Adrenal gland (tissue), 5 donors: Measurements from ENCODE around the gene HYOU1.

Experiments used
- CTCF ChIP-seq, 6 experiments: fragments of 450-650 bp in 4 of 6; fragments of 200-600 bp in 2 of 6; sonication (generic) in 1 of 6; IDR thresholded peaks; 1 replicate in 5 of 6; 2 replicates in 1 of 6; pipeline versions ENCODE4 v1.5.1 to v1.8.0; 2016 to 2021; ENCODE audit warnings: antibody characterized with exemption in 6 of 6, mild to moderate bottlenecking in 2 of 6, moderate library complexity in 1 of 6
- POLR2A ChIP-seq, 2 donors: fragments of 450-650 bp; IDR thresholded peaks; one replicate each; pipeline ENCODE4 v1.6.1; 2017; ENCODE audit warnings: antibody characterized with exemption in 2 of 2, mild to moderate bottlenecking in 2 of 2, moderate library complexity in 1 of 2
- donor health status: DM: no; HTN: no; CAD: no.

DNA sequence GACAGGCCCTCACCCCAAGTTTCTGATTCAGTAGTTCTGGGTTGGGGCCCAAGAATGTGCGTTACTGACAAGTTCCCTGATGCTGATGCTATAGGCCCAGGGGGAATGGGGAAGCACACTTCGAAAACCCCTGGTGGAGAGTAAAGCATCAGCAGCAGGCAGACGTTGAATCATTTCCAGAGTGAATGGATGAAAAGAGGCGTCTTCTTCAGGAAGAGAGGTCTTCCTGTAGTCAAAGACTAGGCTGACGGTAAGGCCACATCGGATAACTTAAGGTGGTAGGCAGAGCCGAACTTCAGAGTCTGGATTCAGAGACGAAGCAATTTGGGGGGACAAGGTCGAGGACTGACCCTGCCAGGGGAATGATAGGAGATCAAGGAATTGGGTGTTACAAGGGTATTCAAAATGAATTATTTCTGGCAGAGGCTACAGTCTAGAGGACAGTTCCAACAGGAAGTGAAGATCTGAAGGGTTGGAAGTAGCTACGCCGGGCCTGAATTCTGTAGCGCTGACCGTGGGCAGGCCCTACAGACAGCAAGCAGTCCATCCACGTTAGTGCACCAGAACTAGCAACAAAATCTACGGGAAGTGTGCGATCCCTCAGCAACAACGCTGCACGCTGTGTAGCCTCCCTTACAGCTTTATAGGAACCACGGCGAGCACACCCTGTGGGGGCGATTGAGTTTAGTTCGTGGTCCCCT is 59.9 kb downstream of the HYOU1 start:
- TF ChIP-seq CTCF (IDR thresholded peaks at IDR 0.05): peak in 1 of 6 experiments; percentile 16
- TF ChIP-seq POLR2A (IDR thresholded peaks at IDR 0.05): no peak
